Endothelial cell of umbilical vein (primary cell): ENCODE data around the gene SAMMSON. TPM values are rescaled to one million over a fixed set of nuclear protein-coding genes. Genes with fewer than 3 reads are reported as not detected.

Source experiments
- BruUV-seq: library from RNA; stranded (reverse); fragments of 400-500 nt; replicated peaks from 2 replicates; lab custom pipeline; 2021; lab: Mats Ljungman, UMichigan
- CTCF ChIA-PET: fragments of 300-600, 350-600 bp; sonication (Branson Sonifier 250); formaldehyde crosslinking; loops from one replicate; lab custom pipeline; 2021; ENCODE audit warnings: antibody characterized with exemption, inconsistent platforms; lab: Charles Lee
- POLR2A ChIA-PET: fragments of 300-600, 350-600 bp; sonication (Branson Sonifier 250); formaldehyde crosslinking; loops from one replicate; lab custom pipeline; 2021; ENCODE audit warnings: antibody characterized with exemption, inconsistent platforms; lab: Charles Lee
- DNase-seq: peaks from one replicate; pipeline ENCODE4 v3.0.0-alpha.2; 2011; ENCODE audit warnings: low read depth, low spot score
- FAIRE-seq: peaks from 2 replicates; lab custom pipeline; 2011; peaks lifted over from hg19 to GRCh38; lab: Jason Lieb, UNC
- H2AFZ ChIP-seq: 2 replicates; pipeline ENCODE4 v1.6.0; 2012; ENCODE audit warnings: low read depth, low read length, control low read depth, inconsistent platforms
- H3K27ac ChIP-seq: 2 replicates; pipeline ENCODE4 v1.5.1; 2011; ENCODE audit warnings: low read depth, mild to moderate bottlenecking, control low read depth, low read length, moderate library complexity; ENCODE audit not compliant: insufficient read depth
- H3K27me3 ChIP-seq, 2 experiments: 2 replicates each; pipeline versions ENCODE4 v1.6.0 to v1.6.1; 2011; ENCODE audit warnings: low read length in 2 of 2, mixed read lengths in 1 of 2; ENCODE audit not compliant: control insufficient read depth in 2 of 2, insufficient read depth in 2 of 2
- H3K36me3 ChIP-seq, 2 experiments: 2 replicates in 1 of 2; 3 replicates in 1 of 2; pipeline ENCODE4 v1.5.1; 2011; ENCODE audit warnings: low read length in 2 of 2, mild to moderate bottlenecking in 1 of 2, moderate library complexity in 1 of 2; ENCODE audit not compliant: control insufficient read depth in 2 of 2, insufficient read depth in 2 of 2; ENCODE audit errors: extremely low read depth in 1 of 2
- H3K4me1 ChIP-seq: 3 replicates; pipeline ENCODE4 v1.5.1; 2011; ENCODE audit warnings: mild to moderate bottlenecking, low read length; ENCODE audit not compliant: control insufficient read depth, insufficient read depth; ENCODE audit errors: extremely low read depth
- H3K4me2 ChIP-seq: 2 replicates; pipeline ENCODE4 v1.6.1; 2011; ENCODE audit warnings: low read length, control low read depth, mixed read lengths; ENCODE audit not compliant: insufficient read depth
- H3K4me3 ChIP-seq, 3 experiments: fragments of 200-600 bp in 1 of 3; sonication (generic), shearing (Covaris generic) in 1 of 3; replicated peaks in 1 of 3; 2 replicates each; pipeline ENCODE4 v1.5.1; 2011 to 2016; ENCODE audit warnings: control low read depth in 3 of 3, low read length in 3 of 3, mild to moderate bottlenecking in 2 of 3, inconsistent platforms in 1 of 3, low read depth in 1 of 3, moderate library complexity in 1 of 3; ENCODE audit not compliant: insufficient read depth in 1 of 3
- H3K79me2 ChIP-seq: 2 replicates; pipeline ENCODE4 v1.6.0; 2012; ENCODE audit warnings: low read length, inconsistent platforms; ENCODE audit not compliant: control insufficient read depth, insufficient read depth
- H3K9ac ChIP-seq: replicated peaks from 2 replicates; pipeline ENCODE3; 2011; ENCODE audit warnings: low read length, control low read depth; ENCODE audit not compliant: insufficient read depth; ENCODE audit errors: extremely low read depth
- H3K9me1 ChIP-seq: replicated peaks from 3 replicates; pipeline ENCODE4 v1.6.0; 2011; ENCODE audit warnings: mild to moderate bottlenecking, low read length; ENCODE audit not compliant: control insufficient read depth, insufficient read depth; ENCODE audit errors: extremely low read depth
- H3K9me3 ChIP-seq: replicated peaks from 2 replicates; pipeline ENCODE4 v1.5.1; 2012; ENCODE audit warnings: low read length, inconsistent platforms; ENCODE audit not compliant: control insufficient read depth, insufficient read depth
- H4K20me1 ChIP-seq: replicated peaks from 2 replicates; pipeline ENCODE3; 2011; ENCODE audit warnings: mild to moderate bottlenecking, low read length; ENCODE audit not compliant: control insufficient read depth, insufficient read depth; ENCODE audit errors: extremely low read depth
- EZH2 ChIP-seq: IDR thresholded peaks from 2 replicates; pipeline ENCODE4 v1.6.1; 2012; ENCODE audit warnings: borderline replicate concordance, low read depth, mild to moderate bottlenecking, moderate library complexity, low read length, inconsistent platforms; ENCODE audit not compliant: severe bottlenecking
- FOS ChIP-seq: IDR thresholded peaks from 2 replicates; pipeline ENCODE4 v1.6.1; 2011; ENCODE audit warnings: mild to moderate bottlenecking, low read length, moderate library complexity, borderline replicate concordance; ENCODE audit not compliant: insufficient read depth
- GATA2 ChIP-seq: IDR thresholded peaks from 2 replicates; pipeline ENCODE4 v1.7.0; 2011; ENCODE audit warnings: low read depth, mild to moderate bottlenecking, moderate library complexity, mixed read lengths, low read length; ENCODE audit not compliant: insufficient read length, insufficient read depth
- JUN ChIP-seq: IDR thresholded peaks from 2 replicates; pipeline ENCODE4 v1.6.1; 2011; ENCODE audit warnings: borderline replicate concordance, low read depth; ENCODE audit not compliant: insufficient read length, insufficient read depth
- MYC ChIP-seq: IDR thresholded peaks from one replicate; pipeline ENCODE4 v1.6.1; 2011; ENCODE audit warnings: mild to moderate bottlenecking, low read depth, low read length
- POLR2A ChIP-seq: IDR thresholded peaks from 2 replicates; pipeline ENCODE4 v1.6.1; 2012; ENCODE audit warnings: low read depth, mild to moderate bottlenecking, control low read depth, low read length
- POLR2AphosphoS5 ChIP-seq: IDR thresholded peaks from 2 replicates; pipeline ENCODE4 v1.6.1; 2012; ENCODE audit warnings: low read depth, mild to moderate bottlenecking, control low read depth, low read length, moderate library complexity; ENCODE audit not compliant: insufficient read depth
- dilution Hi-C: fragments of 300-500 bp; cut with MboI; formaldehyde crosslinking; loops from one replicate; pipeline ENCODE4 v1.15.0; 2019; ENCODE audit warnings: low sequenced_read_pairs; ENCODE audit not compliant: extremely low pct_ligation_motif_present
- intact Hi-C: fragments of 100-400 bp; cut with micrococcal nuclease; formaldehyde crosslinking; loops from one replicate; pipeline ENCODE4 v1.10.0; 2022
- polyA plus RNA-seq, 4 experiments: library from polyadenylated mRNA; depleted of rRNA in 3 of 4; stranded (reverse) in 3 of 4; unstranded in 1 of 4; fragments of >200 nt; gene quantifications; 2 replicates each; pipeline versions ENCODE4 v1.2.1 to v1.2.3, GENCODE V29; 2011 to 2012; ENCODE audit warnings: missing spikeins in 1 of 4
- total RNA-seq: library from RNA; stranded (reverse); gene quantifications from 2 replicates; pipeline ENCODE4 v1.2.3, GENCODE V29; 2021
- TF ChIP-seq, protein P1 (sequence below), 2 donors: IDR thresholded peaks; 1 replicate in 1 of 2; 2 replicates in 1 of 2; pipeline ENCODE4 v1.5.1; 2011; ENCODE audit warnings: low read length in 2 of 2, mild to moderate bottlenecking in 2 of 2, moderate library complexity in 2 of 2, control low read depth in 1 of 2, inconsistent platforms in 1 of 2, low read depth in 1 of 2; ENCODE audit not compliant: insufficient read depth in 1 of 2; ENCODE audit errors: extremely low read depth in 1 of 2
- TF ChIP-seq, protein P2 (sequence below): IDR thresholded peaks from 2 replicates; pipeline ENCODE4 v1.6.1; 2011; ENCODE audit not compliant: insufficient read depth, insufficient read length

SAMMSON gene
- total and polyA plus RNA-seq, 2 donors (not counting 3 experiments of a cell fraction or from before 2014, with no cell fraction given) = not detected

DNA sequence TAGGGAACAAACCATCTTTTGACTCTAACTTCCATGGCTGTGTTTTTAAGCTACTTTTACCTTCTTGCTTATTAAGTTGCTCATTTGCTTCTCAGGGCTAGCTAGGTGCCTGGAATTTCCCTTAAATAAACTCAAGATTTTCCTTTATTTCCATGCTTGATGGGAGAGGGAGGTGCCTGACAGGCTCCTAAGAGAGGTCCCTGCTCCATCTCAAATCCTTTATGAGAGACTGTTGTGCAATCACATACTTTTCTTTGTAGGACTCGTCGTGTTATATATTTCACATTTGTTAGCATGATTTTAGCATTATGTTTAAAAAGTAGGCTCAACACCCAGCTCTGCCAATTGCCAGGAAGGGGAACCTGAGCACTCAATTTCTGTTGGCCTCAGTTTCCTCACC lies 95.7 kb downstream of the SAMMSON start:
- H3K9me3 ChIP-seq = no peaks in the 10 kb centered on the region
- H3K9ac ChIP-seq = no peak overlapping the region
- H3K27ac ChIP-seq = no peak overlapping the region
- DNase-seq = no peak
- no peak overlapping the region for H2AFZ ChIP-seq
- no peak overlapping the region for H3K4me3 ChIP-seq
- FAIRE-seq = no peak
- intact Hi-C loops (loop anchor here (10.0 kb wide), 1 partner anchor 970 kb away; no protein-coding TSS in a partner anchor), dilution Hi-C loops (no loop called here)
- TF ChIP-seq POLR2AphosphoS5 (no peak), JUN (no peak), FOS (no peak), POLR2A (no peak), EZH2 (no peak), GATA2 (no peak), MYC (no peak)
- TF ChIP-seq, protein P1, sequence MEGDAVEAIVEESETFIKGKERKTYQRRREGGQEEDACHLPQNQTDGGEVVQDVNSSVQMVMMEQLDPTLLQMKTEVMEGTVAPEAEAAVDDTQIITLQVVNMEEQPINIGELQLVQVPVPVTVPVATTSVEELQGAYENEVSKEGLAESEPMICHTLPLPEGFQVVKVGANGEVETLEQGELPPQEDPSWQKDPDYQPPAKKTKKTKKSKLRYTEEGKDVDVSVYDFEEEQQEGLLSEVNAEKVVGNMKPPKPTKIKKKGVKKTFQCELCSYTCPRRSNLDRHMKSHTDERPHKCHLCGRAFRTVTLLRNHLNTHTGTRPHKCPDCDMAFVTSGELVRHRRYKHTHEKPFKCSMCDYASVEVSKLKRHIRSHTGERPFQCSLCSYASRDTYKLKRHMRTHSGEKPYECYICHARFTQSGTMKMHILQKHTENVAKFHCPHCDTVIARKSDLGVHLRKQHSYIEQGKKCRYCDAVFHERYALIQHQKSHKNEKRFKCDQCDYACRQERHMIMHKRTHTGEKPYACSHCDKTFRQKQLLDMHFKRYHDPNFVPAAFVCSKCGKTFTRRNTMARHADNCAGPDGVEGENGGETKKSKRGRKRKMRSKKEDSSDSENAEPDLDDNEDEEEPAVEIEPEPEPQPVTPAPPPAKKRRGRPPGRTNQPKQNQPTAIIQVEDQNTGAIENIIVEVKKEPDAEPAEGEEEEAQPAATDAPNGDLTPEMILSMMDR (IDR thresholded peaks at IDR 0.05; ENCODE audit: extremely low read depth in 1 of 2, insufficient read depth in 1 of 2, low read depth in 1 of 2, low read length in 2 of 2) = no peak
- TF ChIP-seq, protein P2, sequence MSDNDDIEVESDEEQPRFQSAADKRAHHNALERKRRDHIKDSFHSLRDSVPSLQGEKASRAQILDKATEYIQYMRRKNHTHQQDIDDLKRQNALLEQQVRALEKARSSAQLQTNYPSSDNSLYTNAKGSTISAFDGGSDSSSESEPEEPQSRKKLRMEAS = no peak
- H4K20me1 ChIP-seq = no peaks in the 10 kb centered on the region
- CTCF ChIA-PET = no interaction called here
- no peaks in the 10 kb centered on the region for H3K79me2 ChIP-seq
- H3K4me2 ChIP-seq = no peak overlapping the region
- no peaks in the 10 kb centered on the region for H3K27me3 ChIP-seq
- POLR2A ChIA-PET = no interaction called here
- BruUV-seq = no TSS peak
- no peaks in the 10 kb centered on the region for H3K9me1 ChIP-seq
- H3K36me3 ChIP-seq = no peaks in the 10 kb centered on the region
- no peaks in the 10 kb centered on the region for H3K4me1 ChIP-seq
